IMR-90 (cell line): ENCODE data around the gene LINGO1. TPM values are rescaled to one million over a fixed set of nuclear protein-coding genes. Genes with fewer than 3 reads are reported as not detected.

Source experiments
- ATAC-seq: fragments of 200-7000 bp; cut with Tn5 transposase; 2 replicates; pipeline ENCODE4 v1.9.1; 2020; ENCODE audit warnings: low read depth, mild to moderate bottlenecking, moderate library complexity
- BruUV-seq: library from RNA; stranded (reverse); fragments of 400-500 nt; replicated peaks from 2 replicates; lab custom pipeline; 2021; lab: Mats Ljungman, UMichigan
- CTCF ChIA-PET: fragments of 300-600 bp; formaldehyde crosslinking; extraction: SDS; loops from one replicate; lab custom pipeline; 2021; ENCODE audit warnings: antibody characterized with exemption; lab: Yijun Ruan, JAX
- POLR2A ChIA-PET: fragments of 300-600 bp; sonication (Branson Sonifier 250); formaldehyde crosslinking; loops from one replicate; lab custom pipeline; 2022; ENCODE audit warnings: antibody characterized with exemption; ENCODE audit not compliant: unreplicated experiment; lab: Charles Lee
- DNase-seq: peaks from one replicate; pipeline ENCODE4 v3.0.0; 2013
- H2AFZ ChIP-seq: replicated peaks from 2 replicates; pipeline ENCODE3; 2013; ENCODE audit warnings: low read length, mild to moderate bottlenecking; ENCODE audit not compliant: poor library complexity
- H2AK5ac ChIP-seq: 2 replicates; pipeline ENCODE4 v1.6.1; 2013; ENCODE audit warnings: low read depth, low read length, inconsistent platforms
- H2AK9ac ChIP-seq: replicated peaks from 2 replicates; pipeline ENCODE3; 2013; ENCODE audit warnings: mild to moderate bottlenecking, low read depth, low read length, moderate library complexity; ENCODE audit not compliant: poor library complexity
- H2BK120ac ChIP-seq: 2 replicates; pipeline ENCODE4 v1.6.1; 2013; ENCODE audit warnings: low read depth, low read length, inconsistent platforms
- H2BK15ac ChIP-seq: 3 replicates; pipeline ENCODE4 v1.6.1; 2013; ENCODE audit warnings: low read depth, low read length, inconsistent platforms
- H2BK20ac ChIP-seq: 2 replicates; pipeline ENCODE4 v1.6.1; 2013; ENCODE audit warnings: low read depth, mild to moderate bottlenecking, inconsistent platforms, low read length, moderate library complexity
- H2BK5ac ChIP-seq: 2 replicates; pipeline ENCODE4 v1.6.1; 2013; ENCODE audit warnings: mild to moderate bottlenecking, low read depth, low read length, inconsistent platforms; ENCODE audit not compliant: poor library complexity, severe bottlenecking
- H3K14ac ChIP-seq: replicated peaks from 2 replicates; pipeline ENCODE4 v1.6.1; 2013; ENCODE audit warnings: low read depth, low read length, inconsistent platforms
- H3K18ac ChIP-seq: 2 replicates; pipeline ENCODE4 v1.6.1; 2013; ENCODE audit warnings: low read depth, low read length, control low read depth
- H3K23ac ChIP-seq: 2 replicates; pipeline ENCODE4 v1.6.1; 2013; ENCODE audit warnings: low read depth, low read length, inconsistent platforms
- H3K27ac ChIP-seq: 2 replicates; pipeline ENCODE4 v1.5.1; 2013; ENCODE audit warnings: mild to moderate bottlenecking, control low read depth, low read length; ENCODE audit not compliant: insufficient read depth
- H3K27me3 ChIP-seq: 2 replicates; pipeline ENCODE4 v1.6.1; 2013; ENCODE audit warnings: low read length; ENCODE audit not compliant: control insufficient read depth, insufficient read depth
- H3K36me3 ChIP-seq: 2 replicates; pipeline ENCODE4 v1.6.1; 2013; ENCODE audit warnings: low read length, mixed read lengths; ENCODE audit not compliant: control insufficient read depth, insufficient read depth
- H3K4ac ChIP-seq: 2 replicates; pipeline ENCODE4 v1.6.1; 2013; ENCODE audit warnings: low read depth, low read length, inconsistent platforms
- H3K4me1 ChIP-seq: 2 replicates; pipeline ENCODE4 v1.6.1; 2013; ENCODE audit warnings: low read length, mixed read lengths; ENCODE audit not compliant: control insufficient read depth, insufficient read depth
- H3K4me2 ChIP-seq: 2 replicates; pipeline ENCODE4 v1.6.1; 2013; ENCODE audit warnings: low read depth, mild to moderate bottlenecking, control low read depth, low read length, moderate library complexity
- H3K4me3 ChIP-seq: 2 replicates; pipeline ENCODE4 v1.5.1; 2013; ENCODE audit warnings: low read depth, mild to moderate bottlenecking, control low read depth, low read length, moderate library complexity; ENCODE audit not compliant: insufficient read depth
- H3K56ac ChIP-seq: 2 replicates; pipeline ENCODE4 v1.6.1; 2013; ENCODE audit warnings: low read length, inconsistent platforms; ENCODE audit not compliant: insufficient read depth; ENCODE audit errors: extremely low read depth
- H3K79me1 ChIP-seq, 2 experiments: 2 replicates each; pipeline ENCODE4 v1.6.1; 2013; ENCODE audit warnings: low read length in 2 of 2, inconsistent platforms in 1 of 2, low read depth in 1 of 2
- H3K9ac ChIP-seq: 2 replicates; pipeline ENCODE4 v1.6.1; 2013; ENCODE audit warnings: low read depth, low read length, control low read depth
- H3K9me1 ChIP-seq: 2 replicates; pipeline ENCODE4 v1.6.1; 2013; ENCODE audit warnings: low read length, inconsistent platforms; ENCODE audit not compliant: insufficient read depth
- H3K9me3 ChIP-seq: 2 replicates; pipeline ENCODE4 v1.6.1; 2013; ENCODE audit warnings: low read length; ENCODE audit not compliant: control insufficient read depth, insufficient read depth
- H4K20me1 ChIP-seq: 2 replicates; pipeline ENCODE4 v1.6.1; 2013; ENCODE audit warnings: low read length, inconsistent platforms; ENCODE audit not compliant: insufficient read depth
- H4K5ac ChIP-seq: 2 replicates; pipeline ENCODE4 v1.6.1; 2013; ENCODE audit warnings: mild to moderate bottlenecking, low read depth, low read length, control low read depth
- H4K8ac ChIP-seq, 2 experiments: 2 replicates each; pipeline ENCODE4 v1.6.1; 2013; ENCODE audit warnings: low read depth in 2 of 2, low read length in 2 of 2, control low read depth in 1 of 2, inconsistent platforms in 1 of 2
- H4K91ac ChIP-seq: 2 replicates; pipeline ENCODE4 v1.6.1; 2013; ENCODE audit warnings: low read depth, low read length, inconsistent platforms; ENCODE audit not compliant: insufficient read depth
- CEBPB ChIP-seq: IDR thresholded peaks from 2 replicates; pipeline ENCODE4 v1.6.1; 2012; ENCODE audit warnings: low read depth, low read length, improper control_type of control experiment
- NFE2L2 ChIP-seq: fragments of 150-350 bp; IDR thresholded peaks from 2 replicates; pipeline ENCODE4 v1.6.1; 2016; ENCODE audit warnings: low read depth, mild to moderate bottlenecking, low read length
- POLR2A ChIP-seq: IDR thresholded peaks from 2 replicates; pipeline ENCODE4 v1.6.1; 2012; ENCODE audit warnings: mild to moderate bottlenecking, low read depth, low read length
- RAD21 ChIP-seq: IDR thresholded peaks from 2 replicates; pipeline ENCODE4 v1.6.1; 2012; ENCODE audit warnings: low read length, improper control_type of control experiment
- WGBS, 2 experiments: methylation state at CpG; one replicate each; pipeline versions ENCODE4 v1.1.5 to v1.1.7; 2013; ENCODE audit warnings: missing lambda C conversion rate in 2 of 2; ENCODE audit not compliant: insufficient read length in 1 of 2; ENCODE audit errors: extremely low coverage in 2 of 2; 5-methylcytosine and 5-hydroxymethylcytosine counted together
- dilution Hi-C: fragments of 300-500 bp; cut with HindIII; formaldehyde crosslinking; loops from one replicate; pipeline ENCODE4 v1.14.3; 2018; ENCODE audit warnings: low sequenced_read_pairs; ENCODE audit not compliant: unreplicated experiment
- in situ Hi-C: fragments of 300-500 bp; cut with MboI; formaldehyde crosslinking; loops from 3 replicates; pipeline ENCODE4 v1.14.3; 2019; ENCODE audit warnings: low sequenced_read_pairs, inconsistent platforms, mixed read lengths
- intact Hi-C: fragments of 100-400 bp; cut with micrococcal nuclease; formaldehyde crosslinking; loops from 2 replicates; pipeline ENCODE4 v1.10.0; 2022
- polyA plus RNA-seq, 3 experiments: library from polyadenylated mRNA; depleted of rRNA; stranded (reverse); fragments of >200 nt; gene quantifications; 2 replicates each; pipeline ENCODE4 v1.2.3, GENCODE V29; 2012; ENCODE audit warnings: low replicate concordance in 1 of 3
- total RNA-seq: library from RNA; depleted of rRNA; stranded (reverse); fragments of >200 nt; gene quantifications from 2 replicates; pipeline ENCODE4 v1.2.3, GENCODE V29; 2012

Gene LINGO1
- total and polyA plus RNA-seq, 2 of the 4 experiments (the other 2 are of a cell fraction), result 0.05 TPM; not detected in 1

DNA sequence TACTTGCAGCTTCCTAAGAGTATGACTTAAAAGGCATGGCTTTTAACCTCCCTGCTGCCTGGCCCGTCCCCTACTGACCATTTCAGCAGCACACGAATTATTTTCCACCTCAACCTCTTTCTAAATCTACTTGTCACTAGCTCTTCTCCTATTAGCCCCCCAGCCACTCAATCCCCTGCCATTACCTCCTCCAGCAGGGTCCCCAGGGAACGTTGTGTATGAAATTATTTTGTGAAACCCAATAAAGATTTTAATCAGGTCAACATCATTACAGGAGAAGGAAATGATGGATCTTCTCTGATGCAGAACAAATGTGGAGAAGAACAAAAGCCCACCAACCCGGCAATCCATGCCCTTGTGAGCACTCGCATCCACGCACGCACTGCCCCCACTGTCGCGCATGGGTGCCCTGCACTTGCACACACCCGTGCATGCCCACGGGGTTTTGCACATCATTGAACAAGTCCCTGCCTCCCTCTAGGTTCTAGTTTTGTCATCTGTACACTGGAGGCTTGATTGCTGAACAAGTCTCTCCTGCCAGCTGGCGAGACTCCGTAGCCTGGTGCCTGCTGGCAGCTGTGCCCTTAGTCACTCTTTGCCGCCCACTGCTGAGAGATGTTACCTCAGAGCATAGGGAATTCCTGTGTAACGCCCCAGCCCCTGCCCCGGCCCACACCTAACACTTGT lies 51.6 kb downstream of the LINGO1 start:
- no peak overlapping the region for H2BK20ac ChIP-seq
- H3K79me1 ChIP-seq, result no peaks in the 10 kb centered on the region
- WGBS, 2 experiments, result 91% methylated on average over 7 of the region's 16 CpGs; no CpG with 5 or more reads in 1 of the 2 experiments
- POLR2A ChIA-PET, result no interaction called here
- no peak overlapping the region for H4K91ac ChIP-seq
- CTCF ChIA-PET, result no interaction called here
- no peak for DNase-seq
- H4K20me1 ChIP-seq, result no peaks in the 10 kb centered on the region
- H3K14ac ChIP-seq, result no peak overlapping the region
- H3K4me1 ChIP-seq, result no peaks in the 10 kb centered on the region
- H2BK120ac ChIP-seq, result no peak overlapping the region
- H2AFZ ChIP-seq, result no peak overlapping the region
- H3K4ac ChIP-seq, result no peak overlapping the region
- H3K56ac ChIP-seq, result no peak overlapping the region
- intact Hi-C loops (no loop called here), in situ Hi-C loops (no loop called here), dilution Hi-C loops (no loop called here)
- no peaks in the 10 kb centered on the region for H3K9me1 ChIP-seq
- no peak overlapping the region for H2AK9ac ChIP-seq
- no peak overlapping the region for H3K18ac ChIP-seq
- H2BK15ac ChIP-seq, result no peak overlapping the region
- no peak overlapping the region for H3K4me3 ChIP-seq
- H3K4me2 ChIP-seq, result no peak overlapping the region
- ATAC-seq, result no peak
- no peak overlapping the region for H4K5ac ChIP-seq
- H3K9me3 ChIP-seq, result no peaks in the 10 kb centered on the region
- no peak overlapping the region for H3K23ac ChIP-seq
- H2AK5ac ChIP-seq, result no peak overlapping the region
- no peak overlapping the region for H2BK5ac ChIP-seq
- BruUV-seq, result no TSS peak
- no peaks in the 10 kb centered on the region for H3K36me3 ChIP-seq
- no peak overlapping the region for H3K9ac ChIP-seq
- TF ChIP-seq CEBPB (no peak), RAD21 (no peak), NFE2L2 (no peak), POLR2A (no peak)
- H3K27me3 ChIP-seq, result peaks cover 75% of the 10 kb centered on the region
- no peak overlapping the region for H4K8ac ChIP-seq
- H3K27ac ChIP-seq, result no peak overlapping the region
